Neuronal stem cell (in vitro differentiated cells): ENCODE data around the gene TCF7L1.

Experiments used
- DNase-seq: peaks from one replicate; pipeline ENCODE4 v3.0.0-alpha.2; 2013; ENCODE audit warnings: low spot score
- H2AFZ ChIP-seq: one replicate; pipeline ENCODE4 v1.6.1; 2013; ENCODE audit warnings: mild to moderate bottlenecking, low read length, inconsistent platforms
- H2AK5ac ChIP-seq: 2 replicates; pipeline ENCODE4 v1.6.1; 2013; ENCODE audit warnings: low read depth, mild to moderate bottlenecking, inconsistent platforms, low read length, moderate library complexity, mixed read lengths
- H2BK120ac ChIP-seq: 2 replicates; pipeline ENCODE4 v1.6.1; 2013; ENCODE audit warnings: low read depth, mild to moderate bottlenecking, inconsistent platforms, low read length, moderate library complexity, mixed read lengths
- H2BK12ac ChIP-seq: one replicate; pipeline ENCODE4 v1.6.1; 2013; ENCODE audit warnings: low read length, inconsistent platforms
- H2BK15ac ChIP-seq: 2 replicates; pipeline ENCODE4 v1.6.1; 2013; ENCODE audit warnings: mild to moderate bottlenecking, low read length, inconsistent platforms, mixed read lengths
- H2BK5ac ChIP-seq: one replicate; pipeline ENCODE4 v1.6.1; 2013; ENCODE audit warnings: inconsistent platforms, mild to moderate bottlenecking, low read length, moderate library complexity
- H3K14ac ChIP-seq: one replicate; pipeline ENCODE4 v1.6.1; 2013; ENCODE audit warnings: low read length, inconsistent platforms
- H3K18ac ChIP-seq: 2 replicates; pipeline ENCODE4 v1.6.1; 2013; ENCODE audit warnings: low read length, inconsistent platforms
- H3K23ac ChIP-seq: 2 replicates; pipeline ENCODE4 v1.6.1; 2013; ENCODE audit warnings: low read depth, mild to moderate bottlenecking, mixed read lengths, low read length, inconsistent platforms; ENCODE audit not compliant: poor library complexity
- H3K27ac ChIP-seq: replicated peaks from 3 replicates; pipeline ENCODE4 v1.5.1; 2013; ENCODE audit warnings: low read length, inconsistent platforms
- H3K27me3 ChIP-seq, 3 experiments: 2 replicates each; pipeline ENCODE4 v1.6.1; 2013; ENCODE audit warnings: low read length in 3 of 3, mild to moderate bottlenecking in 2 of 3, inconsistent platforms in 1 of 3, low read depth in 1 of 3, mixed read lengths in 1 of 3, moderate library complexity in 1 of 3; ENCODE audit not compliant: control insufficient read depth in 3 of 3, insufficient read depth in 3 of 3
- H3K36me3 ChIP-seq, 2 donors: replicated peaks in 1 of 2; 2 replicates each; pipeline ENCODE4 v1.6.1; 2013; ENCODE audit warnings: low read length in 2 of 2; ENCODE audit not compliant: control insufficient read depth in 2 of 2, insufficient read depth in 2 of 2
- H3K4ac ChIP-seq: 2 replicates; pipeline ENCODE4 v1.6.1; 2013; ENCODE audit warnings: inconsistent platforms, mild to moderate bottlenecking, low read length, moderate library complexity
- H3K4me1 ChIP-seq, 2 donors: 1 replicate in 1 of 2; 2 replicates in 1 of 2; pipeline ENCODE4 v1.6.1; 2013; ENCODE audit warnings: low read length in 2 of 2, low read depth in 1 of 2; ENCODE audit not compliant: control insufficient read depth in 2 of 2, insufficient read depth in 1 of 2
- H3K4me2 ChIP-seq: one replicate; pipeline ENCODE4 v1.6.1; 2013; ENCODE audit warnings: mild to moderate bottlenecking, low read length, inconsistent platforms; ENCODE audit not compliant: insufficient read depth, poor library complexity, severe bottlenecking
- H3K4me3 ChIP-seq, 2 donors: 2 replicates each; pipeline ENCODE4 v1.5.1; 2013; ENCODE audit warnings: low read length in 2 of 2, mild to moderate bottlenecking in 2 of 2, inconsistent platforms in 1 of 2, moderate library complexity in 1 of 2
- H3K79me1 ChIP-seq: one replicate; pipeline ENCODE4 v1.6.1; 2013; ENCODE audit warnings: low read depth, mild to moderate bottlenecking, inconsistent platforms, low read length, moderate library complexity
- H3K9ac ChIP-seq: one replicate; pipeline ENCODE4 v1.6.1; 2013; ENCODE audit warnings: mild to moderate bottlenecking, low read depth, low read length, inconsistent platforms; ENCODE audit not compliant: poor library complexity
- H3K9me3 ChIP-seq, 2 donors: replicated peaks in 1 of 2; 2 replicates each; pipeline versions ENCODE3 to v1.6.1; 2013; ENCODE audit warnings: low read length in 2 of 2, mild to moderate bottlenecking in 2 of 2, inconsistent platforms in 1 of 2, low read depth in 1 of 2, mixed read lengths in 1 of 2, moderate library complexity in 1 of 2; ENCODE audit not compliant: control insufficient read depth in 2 of 2, insufficient read depth in 1 of 2
- H4K8ac ChIP-seq: one replicate; pipeline ENCODE4 v1.6.1; 2013; ENCODE audit warnings: low read depth, mild to moderate bottlenecking, inconsistent platforms, low read length, moderate library complexity
- H4K91ac ChIP-seq: one replicate; pipeline ENCODE4 v1.6.1; 2013; ENCODE audit warnings: low read length, low read depth, mild to moderate bottlenecking, inconsistent platforms; ENCODE audit not compliant: poor library complexity
- WGBS, 2 donors: extraction: QIAGEN DNeasy Blood & Tissue Kit; methylation state at CpG; one replicate each; pipeline ENCODE4 v1.1.7; 2013; ENCODE audit warnings: missing lambda C conversion rate in 2 of 2, mixed read lengths in 1 of 2; ENCODE audit not compliant: insufficient read length in 2 of 2, insufficient replicate concordance in 1 of 2; ENCODE audit errors: extremely low coverage in 2 of 2; 5-methylcytosine and 5-hydroxymethylcytosine counted together

TCF7L1 gene

GRCh38 chr2:85239102-85239501 lies 105.9 kb downstream of the TCF7L1 start:
- DNase-seq: no peak

GRCh38 chr2:85240055-85240454 lies 106.9 kb downstream of the TCF7L1 start:
- Histone ChIP-seq H2BK120ac (no peak overlapping the region), H3K36me3 (no peaks in the 10 kb centered on the region), H4K91ac (no peak overlapping the region), H3K9ac (no peak overlapping the region), H3K4me2 (no peak overlapping the region), H3K4ac (no peak overlapping the region), H3K4me3 (no peak overlapping the region), H2BK15ac (no peak overlapping the region), H4K8ac (no peak overlapping the region), H3K14ac (no peak overlapping the region), H3K9me3 (no peaks in the 10 kb centered on the region), H3K18ac (no peak overlapping the region), H2BK12ac (no peak overlapping the region), H3K23ac (no peak overlapping the region), H3K4me1 (peaks cover 18 to 47% of the 10 kb centered on the region in 2 donors), H3K27ac (peak overlapping the region; percentile 14), H3K79me1 (peaks cover 7% of the 10 kb centered on the region), H3K27me3 (no peaks in the 10 kb centered on the region), H2AK5ac (no peak overlapping the region), H2AFZ (no peak overlapping the region), H2BK5ac (no peak overlapping the region)
- WGBS, 2 donors: no CpG with 5 or more reads among the region's 8 CpGs
- no peak for DNase-seq

More at GRCh38 chr2:85239102-85239501, 105.9 kb downstream of the TCF7L1 start:
- Histone ChIP-seq H3K9ac (no peak overlapping the region), H2BK12ac (no peak overlapping the region), H2BK120ac (peak overlapping the region; percentile 10), H3K27me3 (no peaks in the 10 kb centered on the region), H2AFZ (no peak overlapping the region), H3K14ac (no peak overlapping the region), H2BK5ac (no peak overlapping the region), H3K4me2 (no peak overlapping the region), H3K18ac (peak overlapping the region; percentile 50), H3K27ac (no peak overlapping the region), H3K4me1 (peaks cover 25 to 53% of the 10 kb centered on the region in 2 donors), H2BK15ac (peak overlapping the region; percentile 90), H3K79me1 (peaks cover 5% of the 10 kb centered on the region), H3K4me3 (no peak overlapping the region), H3K23ac (peak overlapping the region; percentile 58), H3K9me3 (no peaks in the 10 kb centered on the region), H4K91ac (no peak overlapping the region), H2AK5ac (peak overlapping the region; percentile 20), H3K4ac (peak overlapping the region; percentile 55), H3K36me3 (no peaks in the 10 kb centered on the region), H4K8ac (no peak overlapping the region)
- no CpG with 5 or more reads among the region's 3 CpGs for WGBS, 2 donors

- Histone ChIP-seq H3K4me2 (no peak overlapping the region), H2AFZ (no peak overlapping the region), H3K4me3 (no peak overlapping the region), H3K23ac (no peak overlapping the region), H3K9ac (no peak overlapping the region), H3K18ac (no peak overlapping the region), H3K27me3 (no peaks in the 10 kb centered on the region), H2BK15ac (no peak overlapping the region), H3K14ac (no peak overlapping the region), H2BK12ac (no peak overlapping the region), H2AK5ac (no peak overlapping the region), H2BK120ac (no peak overlapping the region), H3K36me3 (no peaks in the 10 kb centered on the region), H3K4me1 (peaks cover 20 to 35% of the 10 kb centered on the region in 2 donors), H3K4ac (no peak overlapping the region), H4K8ac (no peak overlapping the region), H2BK5ac (no peak overlapping the region), H3K27ac (no peak overlapping the region), H3K79me1 (peaks cover 7% of the 10 kb centered on the region), H4K91ac (no peak overlapping the region), H3K9me3 (no peaks in the 10 kb centered on the region)
- no CpG with 5 or more reads among the region's 7 CpGs for WGBS, 2 donors
- DNase-seq: no peak
These were observed 109.1 kb downstream of the TCF7L1 start for GRCh38 chr2:85242321-85242720.

- H3K4me2 ChIP-seq: no peak overlapping the region
- no peak for DNase-seq
These were observed 110.2 kb downstream of the TCF7L1 start for GRCh38 chr2:85243101-85244072.

More at GRCh38 chr2:85243101-85244072, 110.2 kb downstream of the TCF7L1 start:
- Histone ChIP-seq H3K4me1 (peaks cover 22 to 34% of the 10 kb centered on the region in 2 donors), H2BK15ac (no peak overlapping the region), H3K9me3 (no peaks in the 10 kb centered on the region), H3K36me3 (no peaks in the 10 kb centered on the region), H4K91ac (no peak overlapping the region), H3K18ac (peak overlapping the region; percentile 39), H2AK5ac (peak overlapping the region; percentile 10), H4K8ac (no peak overlapping the region), H3K14ac (no peak overlapping the region), H2AFZ (no peak overlapping the region), H3K9ac (no peak overlapping the region), H3K27me3 (no peaks in the 10 kb centered on the region), H3K4ac (no peak overlapping the region), H2BK5ac (no peak overlapping the region), H3K4me3 (no peak overlapping the region), H3K27ac (no peak overlapping the region), H2BK12ac (peak overlapping the region; percentile 33), H2BK120ac (no peak overlapping the region), H3K79me1 (peaks cover 7% of the 10 kb centered on the region), H3K23ac (no peak overlapping the region)
- no CpG with 5 or more reads among the region's 24 CpGs for WGBS, 2 donors
